OCI-LY1 (cell line): ENCODE results near the gene ADAMTS12.

Experiments
- H2AFZ ChIP-seq: fragments of 200-600 bp; sonication (generic), shearing (Covaris generic); 2 replicates; pipeline ENCODE4 v1.6.0; 2014; ENCODE audit warnings: antibody characterized with exemption, mild to moderate bottlenecking, low read length
- H3F3A ChIP-seq: fragments of 200-600 bp; sonication (generic), shearing (Covaris generic); 2 replicates; pipeline ENCODE4 v1.6.0; 2014; ENCODE audit warnings: mild to moderate bottlenecking, antibody characterized with exemption, low read length, moderate library complexity; ENCODE audit not compliant: insufficient read depth
- H3K27ac ChIP-seq: fragments of 200-600 bp; sonication (generic); 2 replicates; pipeline ENCODE4 v1.5.1; 2014; ENCODE audit warnings: low read length, mixed run types, mild to moderate bottlenecking, low read depth; ENCODE audit not compliant: poor library complexity, severe bottlenecking
- H3K27me3 ChIP-seq: fragments of 200-600 bp; sonication (generic); 2 replicates; pipeline ENCODE4 v1.6.0; 2014; ENCODE audit warnings: antibody characterized with exemption, mild to moderate bottlenecking, low read length, moderate library complexity; ENCODE audit not compliant: insufficient read depth
- H3K36me3 ChIP-seq: fragments of 200-600 bp; sonication (generic); 2 replicates; pipeline ENCODE4 v1.6.1; 2014; ENCODE audit warnings: mild to moderate bottlenecking, antibody characterized with exemption, low read length, moderate library complexity, mixed read lengths; ENCODE audit not compliant: insufficient read depth
- H3K4me1 ChIP-seq: fragments of 200-600 bp; sonication (generic); 2 replicates; pipeline ENCODE4 v1.5.1; 2014; ENCODE audit warnings: mild to moderate bottlenecking, low read length, moderate library complexity; ENCODE audit not compliant: insufficient read depth, severe bottlenecking
- H3K4me2 ChIP-seq: fragments of 200-600 bp; sonication (generic), shearing (Covaris generic); 2 replicates; pipeline ENCODE4 v1.6.1; 2014; ENCODE audit warnings: low read length
- H3K4me3 ChIP-seq: fragments of 200-600 bp; sonication (generic); 2 replicates; pipeline ENCODE4 v1.5.1; 2014; ENCODE audit warnings: low read length, low read depth, mild to moderate bottlenecking, mixed read lengths; ENCODE audit not compliant: poor library complexity, severe bottlenecking
- H3K79me2 ChIP-seq: fragments of 200-600 bp; shearing (Covaris generic); 2 replicates; pipeline ENCODE4 v1.6.1; 2016; ENCODE audit warnings: mixed run types, low read length, mixed read lengths; ENCODE audit not compliant: insufficient read depth
- H3K9ac ChIP-seq: fragments of 200-600 bp; sonication (generic), shearing (Covaris generic); 2 replicates; pipeline ENCODE4 v1.6.1; 2014; ENCODE audit warnings: mild to moderate bottlenecking, low read length, mixed read lengths
- H3K9me2 ChIP-seq: fragments of 200-600 bp; sonication (generic), shearing (Covaris generic); 2 replicates; pipeline ENCODE4 v1.6.1; 2014; ENCODE audit warnings: low read depth, mild to moderate bottlenecking, low read length, mixed read lengths
- H3K9me3 ChIP-seq: fragments of 200-600 bp; shearing (Covaris generic); 2 replicates; pipeline ENCODE4 v1.6.1; 2014; ENCODE audit warnings: low read length, mixed read lengths
- H4K20me1 ChIP-seq: fragments of 200-600 bp; sonication (generic), shearing (Covaris generic); 2 replicates; pipeline ENCODE4 v1.6.0; 2016; ENCODE audit warnings: mild to moderate bottlenecking, low read length; ENCODE audit not compliant: insufficient read depth
- EZH2 ChIP-seq: fragments of 200-600 bp; sonication (generic), shearing (Covaris generic); IDR thresholded peaks from 2 replicates; pipeline ENCODE4 v1.8.0; 2017; ENCODE audit warnings: borderline replicate concordance, mixed run types, mild to moderate bottlenecking, antibody characterized with exemption, low read length, moderate library complexity, mixed read lengths
- TF ChIP-seq, protein P1 (sequence below): fragments of 200-600 bp; sonication (generic), shearing (Covaris generic); IDR thresholded peaks from 2 replicates; pipeline ENCODE4 v1.5.1; 2017; ENCODE audit warnings: mild to moderate bottlenecking, antibody characterized with exemption, low read length, moderate library complexity, mixed read lengths

Gene ADAMTS12

DNA sequence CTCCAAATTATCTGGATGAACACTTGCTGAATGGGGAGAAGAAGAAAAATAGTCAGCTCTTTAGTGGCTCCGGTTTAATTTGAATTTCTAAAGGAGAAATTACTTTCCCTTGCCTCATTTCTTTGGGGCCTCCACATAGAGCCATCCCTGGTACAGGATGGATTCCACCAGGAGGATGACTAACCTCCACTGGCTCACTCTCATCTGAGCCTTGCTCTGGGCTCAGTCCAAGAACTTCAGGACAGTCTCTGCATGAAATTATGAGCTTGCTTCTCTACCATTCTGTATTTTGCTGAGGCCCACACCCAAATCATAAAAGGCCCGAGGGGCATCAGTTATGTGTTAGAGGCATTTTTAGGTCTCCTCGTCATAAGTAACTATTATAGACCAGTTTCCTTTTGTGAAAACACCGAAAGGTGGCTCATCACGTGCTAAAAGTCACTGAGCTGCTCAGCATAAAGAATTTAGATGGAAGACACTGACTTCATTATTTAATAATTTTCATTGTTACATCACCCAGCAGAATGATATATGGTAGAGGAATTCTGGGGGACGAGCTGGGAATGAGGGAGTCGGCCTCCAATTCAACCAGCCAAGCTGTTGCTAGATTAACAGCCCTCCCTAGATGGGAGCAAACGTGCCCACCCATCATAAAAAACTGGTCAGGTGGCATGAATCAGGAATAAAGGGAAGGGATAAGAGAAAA is 228.9 kb downstream of the ADAMTS12 start:
- Histone ChIP-seq H3K27ac (no peak overlapping the region), H3K27me3 (no peaks in the 10 kb centered on the region), H3K4me1 (no peaks in the 10 kb centered on the region), H4K20me1 (no peaks in the 10 kb centered on the region), H3K9me3 (no peaks in the 10 kb centered on the region), H3K36me3 (no peaks in the 10 kb centered on the region), H3K4me3 (no peak overlapping the region), H3K9ac (no peak overlapping the region), H3K9me2 (no peaks in the 10 kb centered on the region), H3F3A (no peaks in the 10 kb centered on the region), H3K79me2 (no peaks in the 10 kb centered on the region), H2AFZ (no peak overlapping the region), H3K4me2 (no peak overlapping the region)
- no peak for TF ChIP-seq EZH2
- TF ChIP-seq, protein P1, sequence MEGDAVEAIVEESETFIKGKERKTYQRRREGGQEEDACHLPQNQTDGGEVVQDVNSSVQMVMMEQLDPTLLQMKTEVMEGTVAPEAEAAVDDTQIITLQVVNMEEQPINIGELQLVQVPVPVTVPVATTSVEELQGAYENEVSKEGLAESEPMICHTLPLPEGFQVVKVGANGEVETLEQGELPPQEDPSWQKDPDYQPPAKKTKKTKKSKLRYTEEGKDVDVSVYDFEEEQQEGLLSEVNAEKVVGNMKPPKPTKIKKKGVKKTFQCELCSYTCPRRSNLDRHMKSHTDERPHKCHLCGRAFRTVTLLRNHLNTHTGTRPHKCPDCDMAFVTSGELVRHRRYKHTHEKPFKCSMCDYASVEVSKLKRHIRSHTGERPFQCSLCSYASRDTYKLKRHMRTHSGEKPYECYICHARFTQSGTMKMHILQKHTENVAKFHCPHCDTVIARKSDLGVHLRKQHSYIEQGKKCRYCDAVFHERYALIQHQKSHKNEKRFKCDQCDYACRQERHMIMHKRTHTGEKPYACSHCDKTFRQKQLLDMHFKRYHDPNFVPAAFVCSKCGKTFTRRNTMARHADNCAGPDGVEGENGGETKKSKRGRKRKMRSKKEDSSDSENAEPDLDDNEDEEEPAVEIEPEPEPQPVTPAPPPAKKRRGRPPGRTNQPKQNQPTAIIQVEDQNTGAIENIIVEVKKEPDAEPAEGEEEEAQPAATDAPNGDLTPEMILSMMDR: no peak

DNA sequence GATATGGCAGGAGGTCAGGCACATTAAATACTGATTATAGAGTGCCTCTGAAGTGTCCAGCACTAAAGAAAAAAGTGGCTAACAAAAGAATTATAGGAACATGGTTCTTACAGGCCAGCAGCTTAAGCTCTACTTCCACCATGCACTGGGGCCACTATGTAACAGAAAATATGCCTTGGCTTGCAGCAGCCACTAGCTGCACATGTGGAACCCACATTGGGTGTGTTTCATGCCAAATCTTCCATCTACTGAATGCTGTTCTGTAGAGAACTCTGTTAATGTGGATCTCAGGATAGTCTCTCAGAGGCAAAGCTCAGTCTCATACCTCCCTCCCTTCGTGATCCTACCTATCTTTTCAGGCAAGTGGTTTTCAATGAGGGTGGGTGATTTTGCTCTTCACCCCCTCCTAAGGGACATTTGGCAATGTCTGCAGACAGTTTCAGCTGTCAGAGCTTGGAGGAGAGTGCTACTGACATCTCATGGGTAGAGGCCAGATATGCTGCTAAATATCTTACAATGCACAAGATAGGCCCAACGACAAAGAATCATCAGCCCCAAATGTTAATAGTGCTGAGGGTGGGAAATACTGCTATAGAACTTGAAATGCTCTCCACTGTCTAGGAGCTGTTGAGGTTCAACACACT is 232.1 kb downstream of the ADAMTS12 start:
- H2AFZ ChIP-seq: no peak overlapping the region
- H3K9ac ChIP-seq: no peak overlapping the region
- H3K9me3 ChIP-seq: no peaks in the 10 kb centered on the region
- H3K79me2 ChIP-seq: no peaks in the 10 kb centered on the region
- no peak overlapping the region for H3K4me2 ChIP-seq
- no peak for TF ChIP-seq EZH2
- TF ChIP-seq, protein P1: no peak
- H3K27ac ChIP-seq: no peak overlapping the region
- no peaks in the 10 kb centered on the region for H3K36me3 ChIP-seq
- H3K4me3 ChIP-seq: no peak overlapping the region
- no peaks in the 10 kb centered on the region for H4K20me1 ChIP-seq
- H3F3A ChIP-seq: no peaks in the 10 kb centered on the region
- no peaks in the 10 kb centered on the region for H3K9me2 ChIP-seq
- H3K4me1 ChIP-seq: no peaks in the 10 kb centered on the region
- 0 out of 2 replicates have a peak, but pooled peaks cover 5% of the 10 kb centered on the region for H3K27me3 ChIP-seq

DNA sequence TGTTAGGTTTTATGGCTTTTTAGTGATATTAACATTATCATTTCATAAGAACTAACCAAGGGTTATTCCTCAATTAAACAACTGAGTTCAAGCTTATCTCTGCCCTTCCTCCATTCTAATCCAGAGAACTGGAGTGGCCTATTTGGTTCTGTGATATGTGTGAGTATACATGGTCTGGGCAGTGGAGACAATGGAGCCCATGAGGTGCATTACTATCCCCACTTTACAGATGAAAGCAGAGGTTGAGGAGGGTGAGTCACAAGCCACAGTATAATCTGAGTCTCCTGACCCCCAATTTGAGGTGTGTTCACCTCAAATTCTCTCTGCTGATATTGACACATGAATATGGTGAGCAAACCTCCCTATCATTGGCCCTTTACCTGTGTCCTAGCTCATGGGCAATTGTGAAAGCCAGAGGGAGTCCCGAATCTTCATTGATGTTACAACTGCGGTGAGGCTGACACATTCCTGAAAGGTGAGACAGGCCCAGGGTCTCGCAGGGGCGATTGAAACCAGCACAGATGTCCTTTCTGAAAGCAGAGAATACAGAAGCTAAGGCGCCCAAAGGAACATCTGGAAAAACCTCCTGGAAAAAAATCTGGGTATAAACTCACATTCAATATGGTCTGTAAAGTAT is 233.9 kb downstream of the ADAMTS12 start:
- Histone ChIP-seq H3K9me3 (no peaks in the 10 kb centered on the region), H3K36me3 (no peaks in the 10 kb centered on the region), H3K79me2 (no peaks in the 10 kb centered on the region), H3K27me3 (0 out of 2 replicates have a peak, but pooled peaks cover 5% of the 10 kb centered on the region), H4K20me1 (no peaks in the 10 kb centered on the region), H3K4me2 (no peak overlapping the region), H3K27ac (no peak overlapping the region), H3F3A (no peaks in the 10 kb centered on the region), H2AFZ (no peak overlapping the region), H3K9ac (no peak overlapping the region), H3K4me1 (no peaks in the 10 kb centered on the region), H3K9me2 (no peaks in the 10 kb centered on the region), H3K4me3 (no peak overlapping the region)
- TF ChIP-seq, protein P1: no peak
- TF ChIP-seq EZH2: no peak
